K562 (cell line): ENCODE results near the gene MEI4.

Source experiments
- CTCF ChIP-seq, 3 experiments: IDR thresholded peaks in 2 of 3; conservative IDR thresholded peaks in 1 of 3; 2 replicates each; pipeline ENCODE4 v1.5.1; 2011 to 2012; ENCODE audit warnings: low read length in 3 of 3, mild to moderate bottlenecking in 3 of 3, control low read depth in 2 of 3, improper control_type of control experiment in 1 of 3, inconsistent platforms in 1 of 3, low read depth in 1 of 3, mixed read lengths in 1 of 3, moderate library complexity in 1 of 3; ENCODE audit not compliant: insufficient read depth in 2 of 3
- ELF1 ChIP-seq: fragments of 200-800 bp; sonication (Bioruptor generic); IDR thresholded peaks from 2 replicates; pipeline ENCODE4 v1.6.1; 2016; ENCODE audit warnings: missing genetic modification characterization, missing compliant biosample characterization
- JUND ChIP-seq, 2 experiments: IDR thresholded peaks; 2 replicates in 1 of 2; 3 replicates in 1 of 2; pipeline ENCODE4 v1.6.1; 2011; ENCODE audit warnings: borderline replicate concordance in 2 of 2, low read depth in 2 of 2, low read length in 2 of 2, improper control_type of control experiment in 1 of 2, missing biosample characterization in 1 of 2, missing genetic modification characterization in 1 of 2, missing genetic modification reagents in 1 of 2
- KDM5B ChIP-seq: fragments of 200-600 bp; sonication (generic); IDR thresholded peaks from 2 replicates; pipeline ENCODE4 v1.6.1; 2012; ENCODE audit warnings: low read depth, mild to moderate bottlenecking, moderate library complexity, low read length, control low read depth, inconsistent platforms; ENCODE audit not compliant: insufficient replicate concordance
- MLX ChIP-seq, 2 experiments: fragments of 450-650 bp in 1 of 2; sonication (generic) in 1 of 2; formaldehyde crosslinking; conservative IDR thresholded peaks; 2 replicates each; pipeline versions ENCODE4 v1.4.0 to v1.8.1; 2020 to 2022; ENCODE audit warnings: mild to moderate bottlenecking in 1 of 2, missing genetic modification reagents in 1 of 2
- PKNOX1 ChIP-seq: fragments of 450-650 bp; IDR thresholded peaks from 2 replicates; pipeline ENCODE4 v1.6.1; 2016
- POLR2G ChIP-seq: fragments of 200-400 bp; formaldehyde crosslinking; IDR thresholded peaks from 2 replicates; pipeline ENCODE4 v1.6.1; 2017; ENCODE audit warnings: low read depth, mild to moderate bottlenecking, antibody characterized with exemption, low read length, moderate library complexity
- PYGO2 ChIP-seq: fragments of 450-650 bp; IDR thresholded peaks from 2 replicates; pipeline ENCODE4 v1.6.1; 2016; ENCODE audit warnings: mild to moderate bottlenecking, missing genetic modification characterization, moderate library complexity, missing compliant biosample characterization
- ZNF639 ChIP-seq, 2 experiments: fragments of 200-800 bp in 1 of 2; sonication (Bioruptor generic) in 1 of 2; sonication (generic) in 1 of 2; formaldehyde crosslinking in 1 of 2; IDR thresholded peaks in 1 of 2; conservative IDR thresholded peaks in 1 of 2; 2 replicates each; pipeline versions ENCODE4 v1.5.0 to v1.6.1; 2016 to 2020; ENCODE audit warnings: missing compliant biosample characterization in 1 of 2, missing genetic modification characterization in 1 of 2, missing genetic modification reagents in 1 of 2

- TF ChIP-seq CTCF (IDR thresholded peaks at IDR 0.05 in 2 of 3, conservative IDR thresholded peaks at IDR 0.05 in 1 of 3; ENCODE audit: insufficient read depth in 2 of 3, low read depth in 1 of 3, low read length in 3 of 3) (no peak), POLR2G (no peak), MLX (CRISPR knock-in tag; conservative IDR thresholded peaks at IDR 0.05) (no peak), PYGO2 (tag) (no peak), JUND (IDR thresholded peaks at IDR 0.05; ENCODE audit: borderline replicate concordance, low read depth, low read length) (no peak), JUND (tag; IDR thresholded peaks at IDR 0.05; ENCODE audit: borderline replicate concordance, low read depth, low read length) (no peak), PKNOX1 (no peak), ELF1 (tag) (no peak), ZNF639 (CRISPR knock-in tag; conservative IDR thresholded peaks at IDR 0.05 in 1 of 2, IDR thresholded peaks at IDR 0.05 in 1 of 2) (no peak), KDM5B (no peak)
Measured at GRCh38 chr6:77638129-77638830, 14.6 kb upstream of the MEI4 start.
